GM12801 (cell line): ENCODE measurements around the gene HSD3B1.

ENCODE experiments used
- CTCF ChIP-seq: IDR thresholded peaks from one replicate; pipeline ENCODE4 v1.5.1; 2011; ENCODE audit warnings: control low read depth; ENCODE audit not compliant: insufficient read length; ENCODE audit errors: extremely low read depth

HSD3B1 gene

DNA sequence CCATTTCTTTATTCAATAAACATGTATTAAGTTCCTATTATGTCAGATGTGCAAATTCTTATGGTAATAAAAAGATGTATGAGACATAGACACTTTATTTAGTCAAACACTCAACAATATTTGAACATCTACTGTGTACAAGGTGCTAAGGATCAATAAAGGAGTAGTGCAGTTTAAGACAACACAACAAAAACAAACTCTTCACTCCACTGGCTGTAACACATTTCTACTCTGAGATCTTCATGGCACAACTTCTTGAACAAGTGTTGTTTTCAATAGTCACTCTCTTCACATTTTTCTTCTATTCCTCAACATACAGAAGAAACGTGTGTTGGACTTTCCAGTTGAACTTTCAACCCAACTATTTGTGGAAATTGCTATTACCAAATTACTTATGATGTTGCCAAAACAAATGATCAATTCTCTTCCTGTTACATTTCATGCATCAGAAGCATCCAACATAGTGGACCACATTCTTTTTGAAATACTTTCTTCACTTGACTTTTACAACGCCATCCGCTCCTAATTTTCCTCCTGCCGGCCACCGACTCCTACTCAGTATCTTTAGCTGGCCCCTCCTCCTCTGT lies 25.4 kb downstream of the HSD3B1 start:
- TF ChIP-seq CTCF, result no peak

DNA sequence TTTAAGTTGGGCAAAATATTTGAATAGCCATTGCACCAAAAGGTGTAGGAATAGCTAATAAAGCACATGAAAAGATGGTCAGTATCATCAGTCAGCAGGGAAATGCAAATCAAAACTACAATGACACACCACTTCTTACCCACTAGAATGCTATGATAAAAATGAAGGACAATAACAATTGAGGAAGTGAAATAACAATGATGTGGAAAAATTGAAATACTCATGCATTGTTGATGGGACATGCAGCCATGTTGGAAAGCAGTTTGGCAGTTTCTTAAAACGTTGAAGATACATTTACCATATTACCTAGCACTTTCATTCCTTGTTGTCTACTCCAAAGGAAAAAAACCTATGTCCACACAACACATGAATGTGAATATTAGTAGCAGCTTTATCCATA lies 28.4 kb downstream of the HSD3B1 start:
- no peak for TF ChIP-seq CTCF

DNA sequence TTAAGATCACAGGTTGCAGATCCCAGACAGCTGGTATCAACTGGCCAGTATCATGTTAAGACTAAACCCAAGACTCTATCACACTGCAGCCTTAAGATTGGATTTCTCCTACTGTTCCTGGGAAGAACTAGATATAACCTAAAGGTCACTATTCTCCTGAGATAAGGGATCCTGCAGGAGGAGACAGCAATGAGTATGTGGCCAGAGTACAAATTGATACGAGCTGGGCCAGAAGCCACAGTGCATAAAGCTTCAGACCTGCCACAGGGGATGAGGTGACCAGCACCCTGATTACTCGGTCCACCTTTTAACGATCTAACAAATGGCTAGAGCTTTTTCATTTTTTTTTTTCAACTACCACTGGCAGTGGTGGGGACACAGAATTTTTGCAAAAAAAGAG lies 31.0 kb downstream of the HSD3B1 start:
- TF ChIP-seq CTCF, result no peak

DNA sequence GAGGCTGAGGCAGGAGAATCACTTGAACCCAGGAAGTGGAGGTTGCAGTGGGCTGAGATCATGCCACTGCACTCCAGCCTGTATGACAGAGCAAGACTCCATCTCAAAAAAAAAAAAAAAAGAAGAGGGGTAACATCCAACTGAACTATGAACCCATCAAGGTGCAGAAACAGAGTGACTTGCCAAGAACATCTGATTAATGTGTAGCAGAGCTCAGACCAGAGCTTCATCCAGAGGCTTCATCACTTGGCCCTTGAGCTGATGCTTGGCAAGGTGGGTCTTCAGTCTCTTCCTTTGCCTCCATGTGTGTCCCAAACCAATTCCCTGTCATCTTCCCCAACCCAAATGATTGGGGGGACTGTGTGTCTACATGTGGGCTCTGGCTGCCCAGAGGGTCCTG lies 32.6 kb downstream of the HSD3B1 start:
- TF ChIP-seq CTCF, result no peak

GRCh38 chr1:119541389-119541788 lies 34.4 kb downstream of the HSD3B1 start:
- no peak for TF ChIP-seq CTCF

DNA sequence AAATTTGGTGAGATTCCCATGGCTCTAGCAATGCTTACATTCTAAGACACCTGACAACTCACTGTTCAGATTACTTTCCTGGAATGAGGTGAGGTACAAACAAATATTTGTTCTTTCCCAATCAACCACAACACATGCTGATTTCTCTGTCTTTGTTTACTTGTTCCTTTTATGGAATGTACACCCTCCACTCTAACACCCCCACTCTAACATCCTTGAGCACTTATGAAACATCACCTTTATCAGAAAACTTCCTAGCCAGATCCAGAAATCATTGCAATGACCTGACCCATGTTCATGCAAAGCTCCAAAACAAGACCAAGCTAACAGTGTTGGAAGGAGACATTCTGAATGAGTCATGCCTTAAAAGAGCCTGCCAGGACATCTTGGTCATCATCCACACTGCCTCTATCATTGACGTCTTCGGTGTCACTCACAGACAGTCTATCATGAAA lies 35.5 kb downstream of the HSD3B1 start:
- no peak for TF ChIP-seq CTCF

- no peak for TF ChIP-seq CTCF
Measured at GRCh38 chr1:119544165-119544762, 37.3 kb downstream of the HSD3B1 start.
